ENCODE data around the gene DENND4A.
"Not testable (repeated sequence)": the region's sequence is repeated elsewhere in the genome, so short reads cannot be mapped to it uniquely, and the experiment has no call there.

Gene DENND4A

DNA sequence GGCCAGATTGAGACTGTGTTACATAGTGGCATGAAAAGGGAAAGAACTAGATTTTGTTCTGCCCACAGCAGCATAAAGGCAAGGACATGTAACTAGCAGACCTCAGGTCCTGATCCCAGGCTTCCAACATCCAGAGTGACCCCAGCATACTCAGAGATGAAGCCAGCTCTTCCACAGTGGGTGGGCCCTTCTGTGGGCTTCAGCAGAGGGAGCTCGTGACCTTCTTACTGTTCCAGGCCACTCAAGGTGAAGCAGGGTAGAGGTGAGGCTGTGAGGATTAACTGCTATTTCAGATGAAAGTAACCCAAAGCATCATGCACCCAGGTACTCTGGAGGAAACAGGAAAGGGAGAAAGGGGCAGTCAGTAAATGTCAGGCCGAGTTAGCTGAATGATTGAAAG is 171.3 kb downstream of the DENND4A start:
- Histone ChIP-seq H3K9me3 (ENCODE audit: insufficient read depth, low read length, severe bottlenecking) (no peaks in the 10 kb centered on the region), H3K9ac (ENCODE audit: low read depth, low read length) (no peak overlapping the region), H4K20me1 (ENCODE audit: insufficient read depth, low read length) (no peaks in the 10 kb centered on the region), H3K79me2 (ENCODE audit: insufficient read depth, low read length) (no peaks in the 10 kb centered on the region), H2AFZ (ENCODE audit: low read depth, low read length) (no peak overlapping the region), H3K27ac (ENCODE audit: low read length) (no peak overlapping the region), H3K4me2 (ENCODE audit: insufficient read depth, low read length) (no peak overlapping the region), H3K36me3 (ENCODE audit: insufficient read depth, low read length) (peaks cover 3% of the 10 kb centered on the region; the same call in 1 of the 2 replicates), H3K4me1 (ENCODE audit: insufficient read depth, low read length) (no peaks in the 10 kb centered on the region), H3K27me3 (ENCODE audit: insufficient read depth, low read length, poor library complexity) (no peaks in the 10 kb centered on the region), H3K4me3 (ENCODE audit: low read depth in 1 of 2, low read length in 2 of 2) (no peak overlapping the region)
- no peak for TF ChIP-seq CTCF (IDR thresholded peaks at IDR 0.05; ENCODE audit: borderline replicate concordance, extremely low read depth, low read length, poor library complexity, severe bottlenecking)
- TF ChIP-seq EZH2 (IDR thresholded peaks at IDR 0.05; ENCODE audit: borderline replicate concordance, low read depth, low read length, severe bottlenecking): no peak
- DNase-seq (no peak), ATAC-seq (ENCODE audit: insufficient read depth, low read depth) (no peak)

DNA sequence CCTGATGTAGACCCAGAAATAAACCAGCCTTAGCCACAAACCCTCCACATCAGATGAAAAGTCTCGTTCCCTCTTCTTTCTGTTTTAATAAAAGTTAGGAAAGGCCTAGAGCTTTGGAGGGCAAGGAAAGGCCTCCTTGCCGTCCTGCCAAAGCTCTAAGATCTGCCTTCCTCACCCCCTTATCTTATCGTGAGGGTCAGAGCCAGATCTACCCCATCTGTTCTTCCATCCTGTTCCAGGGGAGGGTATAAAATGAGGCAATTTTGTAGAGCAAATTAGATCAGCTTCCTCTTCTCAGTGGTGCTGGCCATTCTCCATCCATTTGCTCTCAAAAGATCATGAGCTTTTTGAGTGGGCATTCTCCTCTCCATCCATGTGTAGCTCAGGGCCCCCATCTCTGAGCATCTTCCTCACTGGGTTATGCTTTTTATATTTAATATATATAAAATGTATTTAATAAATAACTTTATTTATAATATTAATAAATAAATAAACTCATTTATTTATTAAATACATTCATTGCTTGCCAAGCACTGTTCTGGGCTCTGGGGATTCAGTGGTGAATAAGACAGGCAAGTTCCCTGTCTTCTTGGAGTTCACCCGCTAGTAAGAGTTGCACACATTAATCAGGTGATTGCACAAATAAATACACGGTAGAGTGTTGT is 172.3 kb downstream of the DENND4A start:
- H3K4me2 ChIP-seq (ENCODE audit: insufficient read depth, low read length): no peak overlapping the region
- TF ChIP-seq EZH2 (IDR thresholded peaks at IDR 0.05; ENCODE audit: borderline replicate concordance, low read depth, low read length, severe bottlenecking) (no peak), CTCF (IDR thresholded peaks at IDR 0.05; ENCODE audit: borderline replicate concordance, extremely low read depth, low read length, poor library complexity, severe bottlenecking) (no peak)
- no peak overlapping the region for H3K27ac ChIP-seq (ENCODE audit: low read length)
- no peaks in the 10 kb centered on the region for H3K27me3 ChIP-seq (ENCODE audit: insufficient read depth, low read length, poor library complexity)
- H3K4me3 ChIP-seq (ENCODE audit: low read depth in 1 of 2, low read length in 2 of 2): no peak overlapping the region
- no peak overlapping the region for H2AFZ ChIP-seq (ENCODE audit: low read depth, low read length)
- no peaks in the 10 kb centered on the region for H4K20me1 ChIP-seq (ENCODE audit: insufficient read depth, low read length)
- DNase-seq (no peak), ATAC-seq (ENCODE audit: insufficient read depth, low read depth) (no peak)
- H3K4me1 ChIP-seq (ENCODE audit: insufficient read depth, low read length): no peaks in the 10 kb centered on the region
- H3K9ac ChIP-seq (ENCODE audit: low read depth, low read length): no peak overlapping the region
- no peaks in the 10 kb centered on the region for H3K36me3 ChIP-seq (ENCODE audit: insufficient read depth, low read length)
- H3K79me2 ChIP-seq (ENCODE audit: insufficient read depth, low read length): no peaks in the 10 kb centered on the region
- no peaks in the 10 kb centered on the region for H3K9me3 ChIP-seq (ENCODE audit: insufficient read depth, low read length, severe bottlenecking)

DNA sequence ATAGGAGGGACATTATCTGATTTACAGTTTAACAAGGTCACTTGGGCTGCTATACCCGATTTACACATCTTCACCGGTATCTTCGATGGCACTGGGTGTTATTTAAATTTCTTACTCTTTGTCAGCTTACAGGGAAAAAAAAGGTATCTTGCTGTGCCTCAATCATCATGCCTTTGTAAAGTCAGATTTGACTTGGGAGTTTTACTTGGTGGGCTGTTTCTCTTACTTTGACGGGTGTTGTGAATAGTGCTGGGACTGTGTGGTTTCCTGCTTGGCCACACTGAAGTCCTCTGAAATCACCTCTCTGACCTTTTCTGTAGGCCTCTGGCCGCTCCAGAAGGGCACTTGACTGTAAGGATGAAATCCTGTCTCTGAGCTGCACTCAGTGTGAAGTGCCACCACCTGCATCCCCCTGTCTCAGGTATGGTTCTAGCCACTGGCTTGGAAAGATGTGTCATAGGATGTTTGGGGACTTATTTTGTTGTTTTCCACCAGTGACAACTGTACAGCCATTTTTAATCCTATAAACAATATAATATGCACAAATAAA is 173.5 kb downstream of the DENND4A start:
- H2AFZ ChIP-seq (ENCODE audit: low read depth, low read length): no peak overlapping the region
- H3K27me3 ChIP-seq (ENCODE audit: insufficient read depth, low read length, poor library complexity): no peaks in the 10 kb centered on the region
- H3K36me3 ChIP-seq (ENCODE audit: insufficient read depth, low read length): no peaks in the 10 kb centered on the region
- no peak overlapping the region for H3K9ac ChIP-seq (ENCODE audit: low read depth, low read length)
- H3K4me2 ChIP-seq (ENCODE audit: insufficient read depth, low read length): no peak overlapping the region
- DNase-seq: no peak
- no peak for ATAC-seq (ENCODE audit: insufficient read depth, low read depth)
- H3K4me1 ChIP-seq (ENCODE audit: insufficient read depth, low read length): no peaks in the 10 kb centered on the region
- no peaks in the 10 kb centered on the region for H3K79me2 ChIP-seq (ENCODE audit: insufficient read depth, low read length)
- H4K20me1 ChIP-seq (ENCODE audit: insufficient read depth, low read length): no peaks in the 10 kb centered on the region
- H3K4me3 ChIP-seq (ENCODE audit: low read depth in 1 of 2, low read length in 2 of 2): no peak overlapping the region
- no peak overlapping the region for H3K27ac ChIP-seq (ENCODE audit: low read length)
- H3K9me3 ChIP-seq (ENCODE audit: insufficient read depth, low read length, severe bottlenecking): no peaks in the 10 kb centered on the region
- no peak for TF ChIP-seq EZH2 (IDR thresholded peaks at IDR 0.05; ENCODE audit: borderline replicate concordance, low read depth, low read length, severe bottlenecking)
- no peak for TF ChIP-seq CTCF (IDR thresholded peaks at IDR 0.05; ENCODE audit: borderline replicate concordance, extremely low read depth, low read length, poor library complexity, severe bottlenecking)

- H3K9me3 ChIP-seq (ENCODE audit: insufficient read depth, low read length, severe bottlenecking); H2AFZ ChIP-seq (ENCODE audit: low read depth, low read length); H3K4me2 ChIP-seq (ENCODE audit: insufficient read depth, low read length); H3K9ac ChIP-seq (ENCODE audit: low read depth, low read length); DNase-seq; H3K27ac ChIP-seq (ENCODE audit: low read length); H3K27me3 ChIP-seq (ENCODE audit: insufficient read depth, low read length, poor library complexity); ATAC-seq (ENCODE audit: insufficient read depth, low read depth); H3K36me3 ChIP-seq (ENCODE audit: insufficient read depth, low read length); H4K20me1 ChIP-seq (ENCODE audit: insufficient read depth, low read length); H3K4me3 ChIP-seq (ENCODE audit: low read depth in 1 of 2, low read length in 2 of 2): not testable (repeated sequence)
- H3K79me2 ChIP-seq (ENCODE audit: insufficient read depth, low read length): peaks cover 11% of the 10 kb centered on the region
- H3K4me1 ChIP-seq (ENCODE audit: insufficient read depth, low read length): peaks cover 20% of the 10 kb centered on the region
These were observed 176.2 kb downstream of the DENND4A start for GRCh38 chr15:65615887-65616286.
